Thoracic aorta (tissue), 2 donors: ENCODE data around the gene KCNH6. TPM values are rescaled to one million over a fixed set of nuclear protein-coding genes. Genes with fewer than 3 reads are reported as not detected.
A peak's percentile ranks its signal among the peaks of the same experiment; 100 is the strongest.

Experiments
- ATAC-seq: fragments of 150-250 bp; one replicate; pipeline ENCODE4 v1.8.0; 2017; ENCODE audit warnings: low read depth; ENCODE audit not compliant: insufficient number of reproducible peaks, low FRiP score
- DNase-seq: peaks from one replicate; pipeline ENCODE4 v3.0.0-alpha.2; 2020; ENCODE audit warnings: low spot score
- H3K27ac ChIP-seq, 2 donors: fragments of 200-600 bp; sonication (generic); 1 replicate in 1 of 2; 2 replicates in 1 of 2; pipeline ENCODE4 v1.5.1; 2016; ENCODE audit warnings: mild to moderate bottlenecking in 2 of 2, moderate library complexity in 2 of 2
- H3K27me3 ChIP-seq: fragments of 200-600 bp; sonication (generic); replicated peaks from 2 replicates; pipeline ENCODE4 v1.6.0; 2016; ENCODE audit warnings: mild to moderate bottlenecking; ENCODE audit not compliant: insufficient read depth
- H3K36me3 ChIP-seq: fragments of 200-600 bp; sonication (generic); one replicate; pipeline ENCODE4 v1.5.1; 2016
- H3K4me1 ChIP-seq, 2 donors: fragments of 200-600 bp; sonication (generic); 1 replicate in 1 of 2; 2 replicates in 1 of 2; pipeline versions ENCODE4 v1.5.1 to v1.6.0; 2016; ENCODE audit warnings: low read depth in 2 of 2, mild to moderate bottlenecking in 1 of 2; ENCODE audit not compliant: control insufficient read depth in 1 of 2
- H3K4me3 ChIP-seq: fragments of 200-600 bp; sonication (generic); 2 replicates; pipeline ENCODE4 v1.5.1; 2016; ENCODE audit warnings: mild to moderate bottlenecking
- H3K9me3 ChIP-seq: fragments of 200-600 bp; sonication (generic); 2 replicates; pipeline ENCODE4 v1.5.1; 2016
- total RNA-seq, 2 donors: library from RNA; depleted of rRNA; stranded (reverse); fragments of >200 nt; gene quantifications; one replicate each; pipeline versions ENCODE4 v1.1.0 to v1.2.3, GENCODE V29; 2016
- TF ChIP-seq, protein P1 (sequence below): fragments of 200-600 bp; sonication (generic); IDR thresholded peaks from one replicate; pipeline ENCODE4 v1.5.1; 2019; ENCODE audit warnings: antibody characterized with exemption

KCNH6 gene
- total RNA-seq, 2 donors from 2014 or later, result not detected

DNA sequence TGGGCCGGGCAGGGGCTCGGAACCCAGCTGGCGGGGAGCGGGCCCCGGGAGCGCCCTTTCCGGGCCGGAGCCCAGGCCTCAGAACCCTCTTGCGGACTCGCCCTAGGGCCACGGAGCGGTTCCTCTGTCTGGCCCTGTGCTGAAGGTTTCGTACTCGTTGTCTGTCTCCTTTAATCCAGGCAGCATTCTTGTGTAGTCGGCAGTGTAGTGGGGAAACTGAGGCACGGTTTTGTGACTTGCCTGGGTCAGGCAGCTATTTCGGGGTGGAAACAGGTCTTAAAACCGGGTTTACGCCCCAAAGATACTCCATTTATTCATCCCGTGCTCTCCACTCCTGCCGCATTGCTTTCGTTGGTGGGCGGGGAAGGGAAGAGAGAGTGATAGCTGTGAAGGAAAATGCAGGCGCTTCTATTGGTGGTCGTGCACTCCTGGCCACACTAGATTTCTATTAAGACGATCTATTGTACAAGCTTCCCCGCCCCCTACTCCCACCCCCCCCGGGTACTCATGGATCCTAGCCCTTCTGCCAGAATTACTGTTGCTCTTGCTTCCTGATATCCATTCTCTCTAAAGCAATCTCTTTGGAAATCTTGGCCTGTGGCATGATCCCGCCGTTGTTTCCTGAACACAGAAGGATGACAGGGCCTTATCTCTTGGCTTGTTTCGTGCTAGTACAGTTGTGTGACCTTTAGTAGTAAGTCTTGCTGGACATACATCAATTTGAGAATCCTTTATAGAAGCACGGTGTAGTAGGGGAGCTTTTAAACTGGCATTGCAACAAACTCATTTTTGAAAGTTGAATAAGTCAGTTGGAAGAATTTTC is 27.9 kb downstream of the KCNH6 start:
- ATAC-seq (no peak), DNase-seq (no peak)
- TF ChIP-seq, protein P1, sequence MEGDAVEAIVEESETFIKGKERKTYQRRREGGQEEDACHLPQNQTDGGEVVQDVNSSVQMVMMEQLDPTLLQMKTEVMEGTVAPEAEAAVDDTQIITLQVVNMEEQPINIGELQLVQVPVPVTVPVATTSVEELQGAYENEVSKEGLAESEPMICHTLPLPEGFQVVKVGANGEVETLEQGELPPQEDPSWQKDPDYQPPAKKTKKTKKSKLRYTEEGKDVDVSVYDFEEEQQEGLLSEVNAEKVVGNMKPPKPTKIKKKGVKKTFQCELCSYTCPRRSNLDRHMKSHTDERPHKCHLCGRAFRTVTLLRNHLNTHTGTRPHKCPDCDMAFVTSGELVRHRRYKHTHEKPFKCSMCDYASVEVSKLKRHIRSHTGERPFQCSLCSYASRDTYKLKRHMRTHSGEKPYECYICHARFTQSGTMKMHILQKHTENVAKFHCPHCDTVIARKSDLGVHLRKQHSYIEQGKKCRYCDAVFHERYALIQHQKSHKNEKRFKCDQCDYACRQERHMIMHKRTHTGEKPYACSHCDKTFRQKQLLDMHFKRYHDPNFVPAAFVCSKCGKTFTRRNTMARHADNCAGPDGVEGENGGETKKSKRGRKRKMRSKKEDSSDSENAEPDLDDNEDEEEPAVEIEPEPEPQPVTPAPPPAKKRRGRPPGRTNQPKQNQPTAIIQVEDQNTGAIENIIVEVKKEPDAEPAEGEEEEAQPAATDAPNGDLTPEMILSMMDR, result no peak
- peak overlapping the region; percentile 89 to 91 for H3K27ac ChIP-seq
- H3K27me3 ChIP-seq, result no peaks in the 10 kb centered on the region
- H3K36me3 ChIP-seq, result no peaks in the 10 kb centered on the region
- peak overlapping the region; percentile 100 for H3K4me3 ChIP-seq
- H3K9me3 ChIP-seq, result no peaks in the 10 kb centered on the region
- H3K4me1 ChIP-seq, result peaks cover 21 to 54% of the 10 kb centered on the region in 2 donors

DNA sequence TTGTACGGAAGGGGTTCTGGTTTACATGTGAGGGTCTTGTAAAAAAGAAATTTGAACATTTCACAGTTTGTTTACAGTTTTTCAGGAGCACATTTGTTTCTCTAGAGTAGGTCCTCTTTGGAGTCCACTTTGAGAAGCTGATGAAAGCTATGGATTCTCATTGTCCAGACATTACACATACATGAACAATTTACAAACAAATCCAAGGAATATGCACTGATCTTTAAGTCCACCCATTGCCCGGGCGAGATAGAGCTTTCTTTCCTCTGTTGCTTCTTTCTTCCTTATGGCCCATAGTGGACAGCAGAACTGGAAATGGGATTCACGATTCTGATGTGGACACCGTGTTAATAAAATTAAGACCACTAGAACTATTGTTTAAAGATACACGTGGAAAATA is 29.1 kb downstream of the KCNH6 start:
- no peak overlapping the region for H3K27ac ChIP-seq
- ATAC-seq (no peak), DNase-seq (no peak)
- H3K36me3 ChIP-seq, result no peaks in the 10 kb centered on the region
- peaks cover 21 to 55% of the 10 kb centered on the region in 2 donors for H3K4me1 ChIP-seq
- H3K4me3 ChIP-seq, result peak overlapping the region; percentile 100
- H3K27me3 ChIP-seq, result no peaks in the 10 kb centered on the region
- no peaks in the 10 kb centered on the region for H3K9me3 ChIP-seq
- TF ChIP-seq, protein P1, result no peak

DNA sequence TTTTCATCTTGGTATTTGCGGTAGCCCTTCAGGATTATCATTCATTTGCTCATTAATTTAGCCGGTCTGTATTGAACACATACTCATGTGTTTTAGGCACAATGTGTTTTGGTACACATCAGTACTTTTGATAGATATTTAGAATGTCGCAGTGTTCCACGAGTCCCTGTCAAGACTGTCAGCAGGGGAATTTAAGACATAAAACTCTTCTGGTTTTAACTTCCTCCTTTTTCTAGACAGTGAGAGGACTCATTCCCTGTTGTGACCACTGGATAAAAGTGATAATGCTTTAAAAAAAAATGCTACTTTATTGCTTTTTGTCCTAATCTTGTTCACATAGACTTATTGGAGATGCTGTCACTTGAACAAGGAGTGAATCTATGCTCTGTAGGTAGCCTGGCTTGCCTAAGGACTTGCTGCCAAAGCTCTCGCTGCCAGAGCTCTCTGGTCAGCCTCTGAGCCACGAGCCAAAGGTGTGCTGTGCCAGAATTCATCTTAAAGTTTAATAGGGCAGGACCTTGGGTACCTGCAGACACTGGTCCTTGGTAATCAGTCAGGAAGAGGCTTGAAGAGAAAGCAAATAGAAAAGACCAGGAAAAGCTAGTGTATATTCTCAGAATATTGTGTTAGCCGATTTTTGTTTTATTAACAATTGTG is 32.5 kb downstream of the KCNH6 start:
- Histone ChIP-seq H3K4me1 (peaks cover 14 to 46% of the 10 kb centered on the region in 2 donors), H3K4me3 (no peak overlapping the region), H3K36me3 (no peaks in the 10 kb centered on the region), H3K27me3 (no peaks in the 10 kb centered on the region), H3K27ac (no peak overlapping the region), H3K9me3 (no peaks in the 10 kb centered on the region)
- DNase-seq, result no peak
- TF ChIP-seq, protein P1, result no peak
- no peak for ATAC-seq

DNA sequence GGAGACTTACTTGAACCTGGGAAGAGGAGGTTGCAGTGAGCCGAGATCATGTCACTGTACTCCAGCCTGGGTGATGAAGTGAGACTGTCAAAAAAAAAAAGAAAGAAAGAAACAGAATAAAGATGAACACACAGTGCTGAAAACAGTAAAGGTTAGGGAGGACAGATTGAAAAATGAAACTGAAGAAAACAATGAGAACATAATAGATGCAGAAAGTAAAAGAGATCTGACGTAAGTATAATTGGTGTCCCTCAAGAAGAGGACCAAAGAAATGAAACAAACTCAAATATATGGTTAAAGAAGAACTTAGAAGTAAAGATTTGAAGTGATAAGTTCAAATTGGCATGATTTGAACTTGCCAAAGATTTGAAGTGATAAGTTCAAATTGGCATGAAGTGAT is 34.3 kb downstream of the KCNH6 start:
- Histone ChIP-seq H3K9me3 (no peaks in the 10 kb centered on the region), H3K36me3 (no peaks in the 10 kb centered on the region), H3K27me3 (no peaks in the 10 kb centered on the region), H3K27ac (no peak overlapping the region), H3K4me1 (peaks cover 5 to 35% of the 10 kb centered on the region in 2 donors), H3K4me3 (no peak overlapping the region)
- DNase-seq, result no peak
- ATAC-seq, result no peak
- TF ChIP-seq, protein P1, result no peak

DNA sequence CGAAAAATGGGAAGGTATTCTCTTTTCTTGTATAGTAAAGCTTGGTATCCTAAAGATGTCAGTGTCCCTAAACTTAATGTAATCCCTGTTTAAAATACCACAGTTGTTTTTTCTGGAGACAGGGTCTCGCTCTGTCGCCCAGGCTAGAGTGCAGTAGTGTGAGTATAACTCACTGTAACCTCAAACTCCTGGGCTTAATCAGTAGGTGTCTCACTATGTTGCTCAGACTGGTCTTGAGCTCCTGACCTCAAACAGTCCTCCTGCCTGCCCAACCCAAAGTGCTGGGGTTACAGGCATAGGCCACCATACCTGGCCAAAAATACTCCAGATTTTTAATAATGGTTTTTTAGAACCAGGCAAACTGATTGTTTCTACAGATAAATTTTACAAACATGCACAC is 35.3 kb downstream of the KCNH6 start:
- no peak overlapping the region for H3K27ac ChIP-seq
- DNase-seq (no peak), ATAC-seq (no peak)
- H3K27me3 ChIP-seq, result no peaks in the 10 kb centered on the region
- no peaks in the 10 kb centered on the region for H3K36me3 ChIP-seq
- TF ChIP-seq, protein P1, result no peak
- H3K4me3 ChIP-seq, result no peak overlapping the region
- peaks cover 3 to 24% of the 10 kb centered on the region in 2 donors for H3K4me1 ChIP-seq
- H3K9me3 ChIP-seq, result no peaks in the 10 kb centered on the region
